Measurements from ENCODE around the gene TULP4. TPM values are rescaled to one million over a fixed set of nuclear protein-coding genes. Genes with fewer than 3 reads are reported as not detected.
"Not testable (repeated sequence)": the region's sequence is repeated elsewhere in the genome, so short reads cannot be mapped to it uniquely, and the experiment has no call there.

Gene TULP4
- total RNA-seq, 1 experiment from 2014 or later: 21.5 TPM

DNA sequence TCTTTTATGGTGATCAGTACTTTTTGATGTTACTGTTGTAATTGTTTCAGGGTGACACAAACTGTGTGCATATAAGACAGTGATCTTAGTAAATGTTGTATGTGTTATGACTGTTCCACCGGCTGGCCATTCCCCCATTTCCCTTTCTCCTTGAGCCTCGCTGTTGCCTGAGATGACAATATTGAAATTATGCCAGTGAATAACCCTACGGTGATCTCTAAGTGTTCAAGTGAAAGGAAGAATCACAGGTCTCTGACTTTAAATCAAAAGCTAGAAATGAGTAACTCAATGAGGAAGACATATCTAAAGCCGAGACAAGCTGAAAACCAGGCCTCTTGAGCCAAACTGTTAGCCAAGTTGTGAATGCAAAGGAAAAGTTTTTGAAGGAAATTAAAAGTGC is 32.3 kb downstream of the TULP4 start:
- no peaks in the 10 kb centered on the region for H3K9me3 ChIP-seq (ENCODE audit: low read length)
- BruUV-seq (replicated peaks): no TSS peak
- peaks cover 4% of the 10 kb centered on the region; the same call in 1 of the 2 replicates for H3K4me1 ChIP-seq (ENCODE audit: insufficient read depth, low read length)
- H3K4me3 ChIP-seq (ENCODE audit: low read length): no peak overlapping the region
- H2AFZ ChIP-seq (ENCODE audit: low read length): no peak overlapping the region
- intact Hi-C loops (cut with micrococcal nuclease): loop anchor here (5.0 kb wide), 1 partner anchor 38 kb away; no protein-coding TSS in a partner anchor
- no peaks in the 10 kb centered on the region for H3F3A ChIP-seq (ENCODE audit: low read length, unreplicated experiment)
- no peak overlapping the region for H3K4me2 ChIP-seq (ENCODE audit: low read length)
- TF ChIP-seq EZH2phosphoT487 (IDR thresholded peaks at IDR 0.05; ENCODE audit: borderline replicate concordance, low read length) (no peak), EZH2 (IDR thresholded peaks at IDR 0.05; ENCODE audit: low read length, unreplicated experiment) (no peak)
- TF ChIP-seq, protein P1, sequence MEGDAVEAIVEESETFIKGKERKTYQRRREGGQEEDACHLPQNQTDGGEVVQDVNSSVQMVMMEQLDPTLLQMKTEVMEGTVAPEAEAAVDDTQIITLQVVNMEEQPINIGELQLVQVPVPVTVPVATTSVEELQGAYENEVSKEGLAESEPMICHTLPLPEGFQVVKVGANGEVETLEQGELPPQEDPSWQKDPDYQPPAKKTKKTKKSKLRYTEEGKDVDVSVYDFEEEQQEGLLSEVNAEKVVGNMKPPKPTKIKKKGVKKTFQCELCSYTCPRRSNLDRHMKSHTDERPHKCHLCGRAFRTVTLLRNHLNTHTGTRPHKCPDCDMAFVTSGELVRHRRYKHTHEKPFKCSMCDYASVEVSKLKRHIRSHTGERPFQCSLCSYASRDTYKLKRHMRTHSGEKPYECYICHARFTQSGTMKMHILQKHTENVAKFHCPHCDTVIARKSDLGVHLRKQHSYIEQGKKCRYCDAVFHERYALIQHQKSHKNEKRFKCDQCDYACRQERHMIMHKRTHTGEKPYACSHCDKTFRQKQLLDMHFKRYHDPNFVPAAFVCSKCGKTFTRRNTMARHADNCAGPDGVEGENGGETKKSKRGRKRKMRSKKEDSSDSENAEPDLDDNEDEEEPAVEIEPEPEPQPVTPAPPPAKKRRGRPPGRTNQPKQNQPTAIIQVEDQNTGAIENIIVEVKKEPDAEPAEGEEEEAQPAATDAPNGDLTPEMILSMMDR (conservative IDR thresholded peaks at IDR 0.05; ENCODE audit: low read depth, low read length): no peak
- H4K20me1 ChIP-seq (ENCODE audit: low read length): no peaks in the 10 kb centered on the region
- H3K36me3 ChIP-seq (ENCODE audit: low read depth, low read length): no peaks in the 10 kb centered on the region; the same call in 1 of the 2 replicates
- H3K79me2 ChIP-seq (ENCODE audit: low read length): 0 out of 2 replicates have a peak, but pooled peaks cover 7% of the 10 kb centered on the region
- no peak for DNase-seq
- no peaks in the 10 kb centered on the region for H3K27me3 ChIP-seq (ENCODE audit: low read length)
- H3K9me2 ChIP-seq (replicated peaks; ENCODE audit: low read length): no peaks in the 10 kb centered on the region
- no peak for ATAC-seq
- CTCF ChIA-PET: no interaction called here
- no peak overlapping the region for H3K27ac ChIP-seq (ENCODE audit: low read length)
- H3K9ac ChIP-seq (ENCODE audit: low read length): no peak overlapping the region
- POLR2A ChIA-PET (ENCODE audit: unreplicated experiment): no interaction called here

DNA sequence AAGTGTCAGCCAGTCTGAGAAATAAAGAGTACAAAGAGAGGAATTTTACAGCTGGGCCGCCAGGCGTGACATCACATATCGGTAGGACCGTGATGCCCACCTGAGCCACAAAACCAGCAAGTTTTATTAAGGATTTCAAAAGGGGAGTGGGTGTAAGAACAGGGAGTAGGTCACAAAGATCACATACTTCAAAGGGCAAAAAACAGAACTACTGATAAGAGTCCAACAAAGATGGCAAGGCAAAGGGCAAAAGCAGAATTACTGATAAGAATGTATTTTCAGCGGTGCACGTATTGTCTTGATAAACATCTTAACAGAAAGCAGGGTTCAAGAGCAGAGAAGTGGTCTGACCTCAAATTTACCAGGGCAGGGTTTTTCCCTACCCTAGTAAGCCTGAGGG is 33.2 kb downstream of the TULP4 start:
- H3K36me3 ChIP-seq (ENCODE audit: low read depth, low read length); H3K79me2 ChIP-seq (ENCODE audit: low read length); POLR2A ChIA-PET (ENCODE audit: unreplicated experiment); H3K9ac ChIP-seq (ENCODE audit: low read length); H2AFZ ChIP-seq (ENCODE audit: low read length); H4K20me1 ChIP-seq (ENCODE audit: low read length); intact Hi-C loops (cut with micrococcal nuclease); H3K27me3 ChIP-seq (ENCODE audit: low read length); H3K27ac ChIP-seq (ENCODE audit: low read length); ATAC-seq; H3F3A ChIP-seq (ENCODE audit: low read length, unreplicated experiment); DNase-seq; CTCF ChIA-PET; H3K9me3 ChIP-seq (ENCODE audit: low read length); H3K4me3 ChIP-seq (ENCODE audit: low read length); H3K4me1 ChIP-seq (ENCODE audit: insufficient read depth, low read length); H3K4me2 ChIP-seq (ENCODE audit: low read length); H3K9me2 ChIP-seq (replicated peaks; ENCODE audit: low read length); BruUV-seq (replicated peaks): not testable (repeated sequence)

DNA sequence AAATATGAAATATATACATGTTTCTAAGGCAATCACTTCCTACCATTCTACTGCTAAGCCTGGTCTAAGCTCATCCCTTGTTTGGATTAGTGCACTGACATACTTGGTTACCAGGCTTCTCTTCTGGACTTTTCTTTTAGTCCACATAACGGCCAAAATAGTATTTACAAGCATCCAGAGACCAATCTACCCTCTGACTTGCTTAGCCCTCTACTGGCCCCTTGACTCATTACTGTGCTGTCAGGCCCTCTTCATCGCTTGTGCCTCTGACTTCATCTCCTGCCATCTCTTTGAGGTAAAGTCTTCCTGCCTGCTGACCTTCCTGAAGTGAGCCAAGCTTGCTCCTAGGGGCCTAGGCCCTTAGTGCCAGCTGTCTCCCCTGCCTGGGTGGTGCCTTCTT is 35.1 kb downstream of the TULP4 start:
- H3K4me2 ChIP-seq (ENCODE audit: low read length): no peak overlapping the region
- H3K79me2 ChIP-seq (ENCODE audit: low read length): 0 out of 2 replicates have a peak, but pooled peaks cover 7% of the 10 kb centered on the region
- H3K9me2 ChIP-seq (replicated peaks; ENCODE audit: low read length): no peaks in the 10 kb centered on the region
- BruUV-seq (replicated peaks): no TSS peak
- no peaks in the 10 kb centered on the region; the same call in 1 of the 2 replicates for H3K36me3 ChIP-seq (ENCODE audit: low read depth, low read length)
- no peak overlapping the region for H3K4me3 ChIP-seq (ENCODE audit: low read length)
- TF ChIP-seq EZH2 (IDR thresholded peaks at IDR 0.05; ENCODE audit: low read length, unreplicated experiment) (no peak), EZH2phosphoT487 (IDR thresholded peaks at IDR 0.05; ENCODE audit: borderline replicate concordance, low read length) (no peak)
- TF ChIP-seq, protein P1 (conservative IDR thresholded peaks at IDR 0.05; ENCODE audit: low read depth, low read length): no peak
- intact Hi-C loops (cut with micrococcal nuclease): no loop called here
- no peak overlapping the region for H3K27ac ChIP-seq (ENCODE audit: low read length)
- POLR2A ChIA-PET (ENCODE audit: unreplicated experiment): no interaction called here
- ATAC-seq (no peak), DNase-seq (no peak)
- H3K9me3 ChIP-seq (ENCODE audit: low read length): no peaks in the 10 kb centered on the region
- peaks cover under 1% of the 10 kb centered on the region; the same call in 1 of the 2 replicates for H3K4me1 ChIP-seq (ENCODE audit: insufficient read depth, low read length)
- H3K27me3 ChIP-seq (ENCODE audit: low read length): no peaks in the 10 kb centered on the region
- CTCF ChIA-PET: no interaction called here
- no peak overlapping the region for H2AFZ ChIP-seq (ENCODE audit: low read length)
- H3F3A ChIP-seq (ENCODE audit: low read length, unreplicated experiment): no peaks in the 10 kb centered on the region
- H3K9ac ChIP-seq (ENCODE audit: low read length): no peak overlapping the region
- no peaks in the 10 kb centered on the region for H4K20me1 ChIP-seq (ENCODE audit: low read length)

DNA sequence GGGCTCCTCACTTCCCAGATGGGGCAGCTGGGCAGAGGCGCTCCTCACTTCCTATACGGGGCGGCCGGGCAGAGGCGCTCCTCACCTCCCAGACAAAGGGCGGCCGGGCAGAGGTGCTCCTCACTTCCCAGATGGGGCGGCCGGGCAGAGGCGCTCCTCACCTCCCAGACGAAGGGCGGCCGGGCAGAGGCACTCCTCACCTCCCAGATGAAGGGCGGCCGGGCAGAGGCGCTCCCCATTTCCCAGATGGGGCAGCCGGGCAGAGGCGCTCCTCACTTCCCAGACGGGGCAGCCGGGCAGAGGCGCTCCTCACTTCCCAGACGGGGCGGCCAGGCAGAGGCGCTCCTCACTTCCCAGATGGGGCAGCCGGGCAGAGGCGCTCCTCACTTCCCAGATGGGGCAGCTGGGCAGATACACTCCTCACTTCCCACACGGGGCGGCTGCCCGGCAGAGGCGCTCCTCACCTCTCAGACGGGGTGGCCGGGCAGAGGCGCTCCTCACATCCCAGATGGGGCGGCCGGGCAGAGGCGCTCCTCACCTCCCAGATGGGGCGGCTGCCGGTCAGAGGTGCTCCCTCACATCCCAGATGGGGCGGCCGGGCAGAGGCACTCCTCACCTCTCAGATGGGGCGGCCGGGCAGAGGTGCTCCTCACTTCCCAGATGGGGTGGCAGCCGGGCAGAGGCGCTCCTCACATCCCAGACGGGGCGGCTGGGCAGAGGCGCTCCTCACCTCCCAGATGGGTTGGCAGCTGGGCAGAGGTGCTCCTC is 36.7 kb downstream of the TULP4 start:
- H3K4me2 ChIP-seq (ENCODE audit: low read length); H3K9me2 ChIP-seq (replicated peaks; ENCODE audit: low read length); H3F3A ChIP-seq (ENCODE audit: low read length, unreplicated experiment); DNase-seq; BruUV-seq (replicated peaks); H3K36me3 ChIP-seq (ENCODE audit: low read depth, low read length); ATAC-seq; H3K79me2 ChIP-seq (ENCODE audit: low read length); H3K4me3 ChIP-seq (ENCODE audit: low read length); H3K27me3 ChIP-seq (ENCODE audit: low read length); H3K9ac ChIP-seq (ENCODE audit: low read length); H4K20me1 ChIP-seq (ENCODE audit: low read length); intact Hi-C loops (cut with micrococcal nuclease); H3K4me1 ChIP-seq (ENCODE audit: insufficient read depth, low read length); POLR2A ChIA-PET (ENCODE audit: unreplicated experiment); H2AFZ ChIP-seq (ENCODE audit: low read length); H3K9me3 ChIP-seq (ENCODE audit: low read length); CTCF ChIA-PET; H3K27ac ChIP-seq (ENCODE audit: low read length): not testable (repeated sequence)

DNA sequence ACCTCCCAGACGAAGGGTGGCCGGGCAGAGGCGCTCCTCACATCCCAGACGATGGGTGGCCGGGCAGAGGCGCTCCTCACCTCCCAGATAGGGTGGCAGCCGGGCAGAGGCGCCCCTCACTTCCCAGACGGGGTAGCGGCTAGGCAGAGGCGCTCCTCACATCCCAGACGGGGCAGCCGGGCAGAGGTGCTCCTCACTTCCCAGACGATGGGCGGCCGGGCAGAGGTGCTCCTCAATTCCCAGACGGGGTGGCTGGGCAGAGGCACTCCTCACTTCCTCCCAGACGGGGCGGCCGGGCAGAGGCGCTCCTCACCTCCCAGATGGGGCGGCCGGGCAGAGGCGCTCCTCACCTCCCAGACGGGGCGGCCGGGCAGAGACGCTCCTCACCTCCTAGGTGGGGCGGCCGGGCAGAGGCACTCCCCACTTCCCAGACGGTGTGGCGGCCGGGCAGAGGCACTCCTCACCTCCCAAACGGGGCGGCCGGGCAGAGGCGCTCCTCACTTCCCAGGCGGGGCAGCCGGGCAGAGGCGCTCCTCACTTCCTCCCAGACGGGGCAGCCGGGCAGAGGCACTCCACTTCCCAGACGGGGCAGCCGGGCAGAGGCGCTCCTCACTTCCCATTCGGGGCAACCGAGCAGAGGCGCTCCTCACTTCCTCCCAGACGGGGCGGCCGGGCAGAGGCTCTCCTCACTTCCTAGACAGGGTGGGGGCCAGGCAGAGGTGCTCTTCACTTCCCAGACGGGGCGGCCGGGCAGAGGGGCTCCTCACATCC is 37.4 kb downstream of the TULP4 start:
- H3K79me2 ChIP-seq (ENCODE audit: low read length): not testable (repeated sequence)

More for the DNA sequence above, 37.4 kb downstream of the TULP4 start:
- CTCF ChIA-PET; H3K4me1 ChIP-seq (ENCODE audit: insufficient read depth, low read length); H4K20me1 ChIP-seq (ENCODE audit: low read length); H3K9me3 ChIP-seq (ENCODE audit: low read length); H3K27me3 ChIP-seq (ENCODE audit: low read length); BruUV-seq (replicated peaks); intact Hi-C loops (cut with micrococcal nuclease); H3F3A ChIP-seq (ENCODE audit: low read length, unreplicated experiment); DNase-seq; H3K9me2 ChIP-seq (replicated peaks; ENCODE audit: low read length); POLR2A ChIA-PET (ENCODE audit: unreplicated experiment); H3K9ac ChIP-seq (ENCODE audit: low read length); H3K4me3 ChIP-seq (ENCODE audit: low read length); H2AFZ ChIP-seq (ENCODE audit: low read length); H3K27ac ChIP-seq (ENCODE audit: low read length); H3K36me3 ChIP-seq (ENCODE audit: low read depth, low read length); ATAC-seq; H3K4me2 ChIP-seq (ENCODE audit: low read length): not testable (repeated sequence)

Measured in PC-3 (cell line).